Stimulated activated naive CD4-positive, alpha-beta T cell (primary cell): ENCODE measurements around the gene TYRP1.
"Not testable (repeated sequence)": the region's sequence is repeated elsewhere in the genome, so short reads cannot be mapped to it uniquely, and the experiment has no call there.

ENCODE experiments used
- DNase-seq, 6 experiments: peaks; one replicate each; lab custom pipeline; 2025; lab: John Stamatoyannopoulos, UW

The TYRP1 gene, protein sequence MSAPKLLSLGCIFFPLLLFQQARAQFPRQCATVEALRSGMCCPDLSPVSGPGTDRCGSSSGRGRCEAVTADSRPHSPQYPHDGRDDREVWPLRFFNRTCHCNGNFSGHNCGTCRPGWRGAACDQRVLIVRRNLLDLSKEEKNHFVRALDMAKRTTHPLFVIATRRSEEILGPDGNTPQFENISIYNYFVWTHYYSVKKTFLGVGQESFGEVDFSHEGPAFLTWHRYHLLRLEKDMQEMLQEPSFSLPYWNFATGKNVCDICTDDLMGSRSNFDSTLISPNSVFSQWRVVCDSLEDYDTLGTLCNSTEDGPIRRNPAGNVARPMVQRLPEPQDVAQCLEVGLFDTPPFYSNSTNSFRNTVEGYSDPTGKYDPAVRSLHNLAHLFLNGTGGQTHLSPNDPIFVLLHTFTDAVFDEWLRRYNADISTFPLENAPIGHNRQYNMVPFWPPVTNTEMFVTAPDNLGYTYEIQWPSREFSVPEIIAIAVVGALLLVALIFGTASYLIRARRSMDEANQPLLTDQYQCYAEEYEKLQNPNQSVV

GRCh38 chr9:12693141-12693540 lies at the start of gene TYRP1:
Gene TYRP1, plus strand, starts transcription at chr9:12693385. Its CDS starts 612 bp downstream, at chr9:12693997.
- DNase-seq = no peak

- no peak for DNase-seq
These were observed 49.5 kb upstream of the TYRP1 start for GRCh38 chr9:12643686-12644085.

GRCh38 chr9:12648925-12649324 lies 44.3 kb upstream of the TYRP1 start:
- no peak for DNase-seq

- no peak for DNase-seq
These were observed 42.1 kb upstream of the TYRP1 start for GRCh38 chr9:12651125-12651524.

- DNase-seq = no peak
These were observed 40.2 kb upstream of the TYRP1 start for GRCh38 chr9:12652973-12653372.

DNA sequence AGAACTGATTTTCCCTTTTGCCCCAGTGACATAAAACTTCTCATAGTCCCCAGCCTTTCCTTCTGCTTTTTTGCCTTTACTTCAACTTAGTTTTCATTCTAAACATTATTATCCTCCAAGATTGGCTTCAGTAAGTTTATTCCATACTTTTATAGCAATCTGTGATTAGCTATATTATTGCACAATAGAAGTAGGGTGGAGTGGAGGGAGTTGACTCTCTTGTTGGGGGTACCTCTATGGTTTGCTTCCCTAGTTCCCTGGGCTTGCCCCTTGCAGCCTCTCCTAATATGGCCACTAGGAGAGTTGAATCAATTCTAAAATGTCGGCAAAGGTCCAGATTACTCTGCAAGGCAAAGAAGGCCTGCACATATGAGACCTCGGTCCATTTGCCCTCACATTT lies 36.4 kb upstream of the TYRP1 start:
- DNase-seq = no peak

DNA sequence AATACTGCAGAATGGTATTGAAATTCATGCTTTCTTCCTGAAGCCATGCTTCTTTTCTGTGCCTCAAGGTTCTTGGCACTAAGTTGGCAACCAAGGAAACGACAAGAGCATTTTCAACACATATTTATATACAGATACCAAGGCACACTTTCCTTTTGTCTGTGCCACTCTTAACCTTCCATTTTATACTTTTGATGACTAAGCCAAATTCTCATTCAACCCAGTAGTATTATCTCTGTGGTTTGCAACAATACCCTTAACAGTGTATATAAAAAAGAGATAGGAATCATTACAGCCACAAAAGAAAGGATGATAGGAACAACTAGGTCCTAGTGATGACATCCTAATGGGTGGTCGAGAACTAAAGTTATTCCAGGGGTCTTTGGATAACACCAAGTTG lies 36.0 kb upstream of the TYRP1 start:
- DNase-seq = no peak

DNA sequence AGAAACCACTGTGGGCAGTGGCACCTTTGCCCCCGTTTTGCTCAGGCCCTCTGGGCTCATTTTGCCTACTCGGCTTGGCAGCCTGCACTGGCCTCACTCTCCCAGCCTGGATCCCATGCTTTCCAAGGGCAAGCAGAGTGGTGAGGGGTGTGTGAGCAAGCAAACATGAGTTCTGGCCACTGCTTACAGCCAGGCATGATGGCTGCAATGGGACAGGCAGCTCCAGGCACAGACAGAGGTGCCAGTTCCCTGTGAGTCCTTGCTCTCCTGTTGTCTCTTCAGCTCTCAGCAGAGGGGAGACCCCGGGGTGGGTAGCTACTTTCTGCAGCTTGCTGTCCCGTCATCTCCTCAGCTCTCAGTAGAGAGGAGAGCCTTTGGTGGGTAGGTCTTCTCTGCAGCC lies 35.2 kb upstream of the TYRP1 start:
- DNase-seq = no peak

DNA sequence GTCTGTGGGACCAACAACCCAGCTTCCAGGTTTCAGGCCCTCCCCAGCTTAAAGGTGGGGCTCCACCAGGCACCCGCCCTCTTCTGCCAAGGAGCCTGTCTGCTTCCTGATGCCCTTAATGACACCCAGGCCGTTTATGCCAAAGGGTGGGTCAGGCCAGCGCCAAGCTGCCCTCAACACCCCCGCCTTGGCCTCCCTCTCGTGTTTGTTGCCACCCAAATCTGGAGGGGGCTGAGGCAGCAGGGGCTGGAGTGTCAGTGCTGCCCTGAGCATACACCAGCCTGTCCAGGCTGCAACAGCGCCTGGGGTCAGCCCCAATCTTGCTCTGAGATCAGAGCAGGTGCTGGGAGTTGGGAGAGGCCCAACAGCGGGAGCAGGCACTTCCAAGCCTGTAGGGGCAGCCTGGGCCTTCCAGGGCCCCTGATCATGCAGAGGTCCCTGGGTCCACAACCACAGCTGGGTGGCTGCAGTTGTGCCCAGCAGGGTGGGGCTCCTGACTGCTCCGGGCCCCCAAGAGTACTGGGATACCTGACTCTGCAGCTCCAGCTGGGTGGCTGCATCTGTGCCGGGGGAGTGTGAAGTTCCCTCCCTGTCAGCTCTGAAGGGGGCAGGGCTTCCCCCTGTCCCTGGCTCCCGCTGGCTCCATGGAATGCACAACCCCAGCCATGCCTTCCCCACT lies 34.5 kb upstream of the TYRP1 start:
- DNase-seq = no peak

DNA sequence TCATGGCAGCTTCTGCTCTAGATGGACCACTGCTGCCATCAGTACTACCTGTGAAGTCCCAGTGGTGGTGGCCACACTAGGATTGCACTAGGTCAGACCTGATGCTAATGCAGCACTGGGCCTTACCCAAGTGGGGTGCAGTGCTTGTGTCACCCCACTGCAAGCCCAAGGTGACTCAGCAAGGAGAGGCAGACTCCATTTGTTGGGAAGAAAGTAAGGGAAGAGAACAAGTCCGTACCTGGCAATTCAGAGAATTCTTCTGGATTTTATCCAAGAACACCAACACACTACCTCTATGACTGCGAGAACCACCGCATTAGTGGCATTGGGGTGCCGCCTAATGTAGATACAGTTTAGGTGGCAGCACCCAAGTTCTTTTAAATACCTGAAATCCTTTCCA lies 34.0 kb upstream of the TYRP1 start:
- DNase-seq = no peak

- DNase-seq = no peak
These were observed 26.4 kb upstream of the TYRP1 start for GRCh38 chr9:12666813-12667212.

GRCh38 chr9:12667892-12668291 lies 25.3 kb upstream of the TYRP1 start:
- no peak for DNase-seq

- no peak for DNase-seq
These were observed 23.2 kb upstream of the TYRP1 start for GRCh38 chr9:12670006-12670405.

DNA sequence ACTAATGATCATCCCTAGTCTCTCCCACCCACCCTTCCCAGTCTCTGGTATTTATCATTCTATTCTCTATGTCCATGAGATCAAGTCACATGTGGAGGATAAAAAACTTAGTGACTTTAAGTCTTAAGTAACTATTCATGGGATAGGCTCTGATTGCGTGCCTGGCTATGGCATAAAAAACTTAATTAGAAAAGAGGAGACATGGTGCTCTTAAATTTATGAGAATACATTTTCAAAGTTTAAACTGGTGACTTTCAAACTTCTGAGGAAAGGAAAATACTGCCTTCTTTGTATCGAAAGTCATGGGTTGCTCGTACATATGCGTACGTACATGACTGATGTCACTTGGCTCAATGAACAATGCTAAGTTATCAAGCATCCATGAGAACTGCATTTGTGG lies 18.2 kb upstream of the TYRP1 start:
- DNase-seq = no peak

GRCh38 chr9:12677462-12678126 lies 15.6 kb upstream of the TYRP1 start:
- not testable (repeated sequence) for DNase-seq

DNA sequence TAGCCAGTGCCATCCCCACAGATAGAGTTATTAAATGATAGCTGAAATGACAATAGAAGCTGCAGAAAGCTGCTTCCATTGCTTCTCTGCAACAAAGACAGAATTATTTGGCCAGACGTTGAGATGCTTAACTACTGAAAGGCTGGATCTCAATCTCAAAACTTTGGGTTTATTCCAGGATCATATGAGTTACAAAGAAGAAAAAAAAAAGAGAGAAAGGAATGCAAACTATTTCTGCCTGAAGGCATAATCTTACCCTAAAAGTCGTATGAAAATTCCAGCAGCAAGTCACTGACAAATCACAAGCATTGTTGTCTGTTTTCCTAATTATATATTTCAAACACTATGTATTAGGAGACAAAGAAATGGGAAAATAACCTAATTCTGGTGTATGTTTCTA lies 12.8 kb upstream of the TYRP1 start:
- no peak for DNase-seq

DNA sequence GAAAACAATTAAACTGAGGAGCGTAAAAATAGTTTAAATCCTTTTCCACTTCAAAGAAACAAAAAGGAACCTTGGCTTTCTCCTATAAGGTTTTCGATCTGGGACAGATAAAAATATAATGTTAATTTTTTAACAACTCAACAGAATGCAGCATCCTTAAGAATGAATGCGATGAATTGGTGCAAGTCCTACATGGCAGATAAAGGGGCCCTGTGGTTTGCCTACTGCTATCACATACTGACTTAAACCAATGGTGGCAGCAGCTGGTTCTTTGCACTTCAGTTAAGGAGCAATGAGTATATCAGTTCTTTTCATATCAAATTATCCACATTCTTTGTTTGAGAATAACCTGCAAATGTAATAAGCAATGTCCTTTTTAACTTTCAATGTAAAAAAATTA lies 12.4 kb upstream of the TYRP1 start:
- DNase-seq = no peak

GRCh38 chr9:12681620-12682019 lies 11.6 kb upstream of the TYRP1 start:
- no peak for DNase-seq

- no peak for DNase-seq
These were observed 8.2 kb upstream of the TYRP1 start for GRCh38 chr9:12684974-12685373.

- DNase-seq = no peak
These were observed 4.0 kb upstream of the TYRP1 start for GRCh38 chr9:12689233-12689632.

DNA sequence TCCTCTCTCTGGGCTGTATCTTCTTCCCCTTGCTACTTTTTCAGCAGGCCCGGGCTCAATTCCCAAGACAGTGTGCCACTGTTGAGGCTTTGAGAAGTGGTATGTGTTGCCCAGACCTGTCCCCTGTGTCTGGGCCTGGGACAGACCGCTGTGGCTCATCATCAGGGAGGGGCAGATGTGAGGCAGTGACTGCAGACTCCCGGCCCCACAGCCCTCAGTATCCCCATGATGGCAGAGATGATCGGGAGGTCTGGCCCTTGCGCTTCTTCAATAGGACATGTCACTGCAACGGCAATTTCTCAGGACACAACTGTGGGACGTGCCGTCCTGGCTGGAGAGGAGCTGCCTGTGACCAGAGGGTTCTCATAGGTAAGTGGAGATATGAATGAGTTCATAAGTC lies 828 bp downstream of the TYRP1 start:
- no peak for DNase-seq

DNA sequence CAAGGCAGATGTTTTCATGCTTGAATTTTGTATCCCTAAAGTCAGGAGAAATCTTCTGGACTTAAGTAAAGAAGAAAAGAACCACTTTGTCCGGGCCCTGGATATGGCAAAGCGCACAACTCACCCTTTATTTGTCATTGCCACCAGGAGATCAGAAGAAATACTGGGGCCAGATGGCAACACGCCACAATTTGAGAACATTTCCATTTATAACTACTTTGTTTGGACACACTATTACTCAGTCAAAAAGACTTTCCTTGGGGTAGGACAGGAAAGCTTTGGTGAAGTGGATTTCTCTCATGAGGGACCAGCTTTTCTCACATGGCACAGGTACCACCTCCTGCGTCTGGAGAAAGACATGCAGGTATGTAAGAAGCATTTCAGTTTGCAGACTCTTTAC lies 2.3 kb downstream of the TYRP1 start:
- DNase-seq = no peak
